PC-3 (cell line): ENCODE results near the gene HELLS. TPM values are rescaled to one million over a fixed set of nuclear protein-coding genes. Genes with fewer than 3 reads are reported as not detected.

Experiments
- ATAC-seq: fragments of 200-7000 bp; cut with Tn5 transposase; 2 replicates; pipeline ENCODE4 v1.9.1; 2020; ENCODE audit warnings: mild to moderate bottlenecking, moderate library complexity
- BruUV-seq: library from RNA; stranded (reverse); fragments of 400-500 nt; replicated peaks from 2 replicates; lab custom pipeline; 2021; lab: Mats Ljungman, UMichigan
- CTCF ChIA-PET: fragments of 300-600 bp; sonication (Branson Sonifier 250); formaldehyde crosslinking; loops from one replicate; lab custom pipeline; 2022; ENCODE audit warnings: antibody characterized with exemption; lab: Charles Lee
- POLR2A ChIA-PET: fragments of 300-600 bp; sonication (Branson Sonifier 250); formaldehyde crosslinking; loops from one replicate; lab custom pipeline; 2022; ENCODE audit warnings: antibody characterized with exemption; ENCODE audit not compliant: unreplicated experiment; lab: Charles Lee
- DNase-seq: peaks from one replicate; pipeline ENCODE4 v3.0.0-alpha.2; 2015
- H2AFZ ChIP-seq: fragments of 300-600 bp; sonication (generic); 2 replicates; pipeline ENCODE4 v1.6.0; 2016; ENCODE audit warnings: antibody characterized with exemption, low read length
- H3F3A ChIP-seq: fragments of 300-600 bp; sonication (generic); one replicate; pipeline ENCODE4 v1.6.0; 2017; ENCODE audit warnings: antibody characterized with exemption, low read length, control low read depth, mild to moderate bottlenecking; ENCODE audit not compliant: unreplicated experiment
- H3K27ac ChIP-seq: fragments of 300-600 bp; sonication (generic); 2 replicates; pipeline ENCODE4 v1.5.1; 2016; ENCODE audit warnings: mild to moderate bottlenecking, low read length
- H3K27me3 ChIP-seq: fragments of 300-600 bp; sonication (generic); 2 replicates; pipeline ENCODE4 v1.6.1; 2016; ENCODE audit warnings: low read length, mixed read lengths
- H3K36me3 ChIP-seq: fragments of 300-600 bp; sonication (generic); 2 replicates; pipeline ENCODE4 v1.6.1; 2016; ENCODE audit warnings: low read depth, mixed run types, low read length, mixed read lengths
- H3K4me1 ChIP-seq: fragments of 300-600 bp; sonication (generic); 2 replicates; pipeline ENCODE4 v1.5.1; 2016; ENCODE audit warnings: low read length; ENCODE audit not compliant: insufficient read depth
- H3K4me2 ChIP-seq: fragments of 300-600 bp; sonication (generic); 2 replicates; pipeline ENCODE4 v1.6.0; 2016; ENCODE audit warnings: low read length
- H3K4me3 ChIP-seq: fragments of 300-600 bp; sonication (generic); 2 replicates; pipeline ENCODE4 v1.5.1; 2016; ENCODE audit warnings: mild to moderate bottlenecking, low read length, mixed read lengths
- H3K79me2 ChIP-seq: fragments of 300-600 bp; sonication (generic); 2 replicates; pipeline ENCODE4 v1.6.1; 2017; ENCODE audit warnings: low read length, mixed read lengths
- H3K9ac ChIP-seq: fragments of 300-600 bp; sonication (generic); 2 replicates; pipeline ENCODE4 v1.6.0; 2016; ENCODE audit warnings: mild to moderate bottlenecking, low read length
- H3K9me2 ChIP-seq: fragments of 300-600 bp; sonication (generic); replicated peaks from 2 replicates; pipeline ENCODE4 v1.6.1; 2016; ENCODE audit warnings: mixed run types, low read length, mixed read lengths
- H3K9me3 ChIP-seq: fragments of 300-600 bp; sonication (generic); 2 replicates; pipeline ENCODE4 v1.6.1; 2016; ENCODE audit warnings: low read length, mixed read lengths
- H4K20me1 ChIP-seq: fragments of 300-600 bp; sonication (generic); 2 replicates; pipeline ENCODE4 v1.6.1; 2016; ENCODE audit warnings: low read length, mixed read lengths
- EZH2 ChIP-seq: fragments of 300-600 bp; sonication (generic); IDR thresholded peaks from one replicate; pipeline ENCODE4 v1.6.1; 2017; ENCODE audit warnings: antibody characterized with exemption, mild to moderate bottlenecking, low read length; ENCODE audit not compliant: unreplicated experiment
- EZH2phosphoT487 ChIP-seq: fragments of 300-600 bp; sonication (generic); IDR thresholded peaks from 2 replicates; pipeline ENCODE4 v1.6.1; 2018; ENCODE audit warnings: mild to moderate bottlenecking, antibody characterized with exemption, low read length, borderline replicate concordance
- intact Hi-C: fragments of 100-400 bp; cut with micrococcal nuclease; formaldehyde crosslinking; loops from 2 replicates; pipeline ENCODE4 v1.9.0; 2023
- total RNA-seq: library from RNA; depleted of rRNA; stranded (reverse); fragments of >200 nt; gene quantifications from 2 replicates; pipeline ENCODE4 v1.2.3, GENCODE V29; 2014; rRNA removed
- TF ChIP-seq, protein P1 (sequence below): fragments of 300-600 bp; sonication (generic); conservative IDR thresholded peaks from 2 replicates; pipeline ENCODE4 v1.5.1; 2017; ENCODE audit warnings: antibody characterized with exemption, low read depth, mild to moderate bottlenecking, low read length

The HELLS gene
- total RNA-seq, 1 experiment from 2014 or later: 86.3 TPM

DNA sequence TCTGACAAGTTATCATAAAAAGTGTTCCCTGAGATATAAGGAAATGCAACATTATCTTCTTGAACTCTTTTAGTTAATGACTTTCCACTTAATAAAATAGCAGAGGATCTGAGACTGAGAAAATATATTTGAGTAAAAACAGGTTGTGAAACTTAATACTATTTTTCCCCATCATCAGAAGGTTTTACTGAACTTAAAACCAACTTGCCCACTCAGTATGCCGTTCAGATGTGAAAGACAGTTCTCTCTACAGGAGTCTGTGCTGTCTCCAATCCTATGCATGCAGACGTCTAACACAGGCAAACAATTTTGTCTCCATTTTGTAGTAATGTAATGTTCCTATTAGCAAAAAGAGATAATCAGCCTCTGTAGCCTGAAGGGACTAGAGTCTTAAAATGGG is 99.7 kb downstream of the HELLS start:
- ChIA-PET POLR2A (no interaction called here), CTCF (no interaction called here)
- Histone ChIP-seq H3F3A (no peaks in the 10 kb centered on the region), H2AFZ (no peak overlapping the region), H3K4me1 (peaks cover 5% of the 10 kb centered on the region; the same call in 1 of the 2 replicates), H3K4me3 (no peak overlapping the region), H3K9me3 (no peaks in the 10 kb centered on the region), H3K27ac (no peak overlapping the region), H3K9me2 (no peaks in the 10 kb centered on the region), H4K20me1 (no peaks in the 10 kb centered on the region), H3K27me3 (peaks cover 15% of the 10 kb centered on the region; the same call in 1 of the 2 replicates), H3K36me3 (no peaks in the 10 kb centered on the region), H3K9ac (no peak overlapping the region), H3K4me2 (no peak overlapping the region), H3K79me2 (no peaks in the 10 kb centered on the region)
- no peak for DNase-seq
- intact Hi-C loops: no loop called here
- BruUV-seq: no TSS peak
- TF ChIP-seq EZH2 (no peak), EZH2phosphoT487 (no peak)
- TF ChIP-seq, protein P1, sequence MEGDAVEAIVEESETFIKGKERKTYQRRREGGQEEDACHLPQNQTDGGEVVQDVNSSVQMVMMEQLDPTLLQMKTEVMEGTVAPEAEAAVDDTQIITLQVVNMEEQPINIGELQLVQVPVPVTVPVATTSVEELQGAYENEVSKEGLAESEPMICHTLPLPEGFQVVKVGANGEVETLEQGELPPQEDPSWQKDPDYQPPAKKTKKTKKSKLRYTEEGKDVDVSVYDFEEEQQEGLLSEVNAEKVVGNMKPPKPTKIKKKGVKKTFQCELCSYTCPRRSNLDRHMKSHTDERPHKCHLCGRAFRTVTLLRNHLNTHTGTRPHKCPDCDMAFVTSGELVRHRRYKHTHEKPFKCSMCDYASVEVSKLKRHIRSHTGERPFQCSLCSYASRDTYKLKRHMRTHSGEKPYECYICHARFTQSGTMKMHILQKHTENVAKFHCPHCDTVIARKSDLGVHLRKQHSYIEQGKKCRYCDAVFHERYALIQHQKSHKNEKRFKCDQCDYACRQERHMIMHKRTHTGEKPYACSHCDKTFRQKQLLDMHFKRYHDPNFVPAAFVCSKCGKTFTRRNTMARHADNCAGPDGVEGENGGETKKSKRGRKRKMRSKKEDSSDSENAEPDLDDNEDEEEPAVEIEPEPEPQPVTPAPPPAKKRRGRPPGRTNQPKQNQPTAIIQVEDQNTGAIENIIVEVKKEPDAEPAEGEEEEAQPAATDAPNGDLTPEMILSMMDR: no peak
- ATAC-seq: no peak

Other genes starting within 250 kb of the HELLS start
- 19.4 and 23.1 TPM in 2 replicates for gene NOC3L, start 182.8 kb upstream of the HELLS start, total RNA-seq
- gene TBC1D12, start 143.2 kb upstream of the HELLS start, total RNA-seq: 4.5 and 8.4 TPM in 2 replicates
- not detected in 2 replicates for gene CYP2C18, start 137.9 kb downstream of the HELLS start, total RNA-seq
- not detected in 2 replicates for gene CYP2C19, start 216.9 kb downstream of the HELLS start, total RNA-seq